WERI-Rb-1 (cell line): Measurements from ENCODE around the gene SGK2.

Experiments used
- DNase-seq: peaks from one replicate; pipeline ENCODE4 v3.0.0-alpha.2; 2020
- H3K27ac ChIP-seq: fragments of 250-450 bp; sonication (Bioruptor Pico); 2 replicates; pipeline ENCODE4 v1.5.1; 2020; ENCODE audit warnings: mild to moderate bottlenecking, moderate library complexity
- H3K27me3 ChIP-seq: fragments of 250-450 bp; sonication (Bioruptor Pico); 2 replicates; pipeline ENCODE4 v1.5.1; 2021; ENCODE audit warnings: mild to moderate bottlenecking, low read depth, moderate library complexity; ENCODE audit not compliant: insufficient read depth, severe bottlenecking
- H3K36me3 ChIP-seq: fragments of 250-450 bp; sonication (Bioruptor Pico); 2 replicates; pipeline ENCODE4 v1.5.1; 2020; ENCODE audit warnings: mild to moderate bottlenecking, moderate library complexity
- H3K4me3 ChIP-seq: 2 replicates; pipeline ENCODE4 v1.5.1; 2011; ENCODE audit warnings: low read depth, mild to moderate bottlenecking, control low read depth, low read length
- H3K9me3 ChIP-seq: fragments of 250-450 bp; sonication (Bioruptor Pico); 2 replicates; pipeline ENCODE4 v1.5.1; 2021; ENCODE audit warnings: mild to moderate bottlenecking, moderate library complexity; ENCODE audit not compliant: severe bottlenecking
- CTCF ChIP-seq: IDR thresholded peaks from 2 replicates; pipeline ENCODE4 v1.5.1; 2011; ENCODE audit warnings: low read depth, mild to moderate bottlenecking, control low read depth, inconsistent platforms, low read length

SGK2 gene

GRCh38 chr20:43567477-43567876 is 8.7 kb downstream of the SGK2 start:
- no peak for TF ChIP-seq CTCF
- H3K4me3 ChIP-seq: no peak overlapping the region
- H3K27ac ChIP-seq: no peak overlapping the region
- no peaks in the 10 kb centered on the region for H3K27me3 ChIP-seq
- no peaks in the 10 kb centered on the region for H3K9me3 ChIP-seq
- H3K36me3 ChIP-seq: no peaks in the 10 kb centered on the region
- no peak for DNase-seq

- no peaks in the 10 kb centered on the region for H3K27me3 ChIP-seq
- TF ChIP-seq CTCF: no peak
- H3K36me3 ChIP-seq: no peaks in the 10 kb centered on the region
- H3K27ac ChIP-seq: no peak overlapping the region
- H3K4me3 ChIP-seq: no peak overlapping the region
- no peaks in the 10 kb centered on the region for H3K9me3 ChIP-seq
- DNase-seq: no peak
These were observed 9.9 kb downstream of the SGK2 start for GRCh38 chr20:43568706-43569105.

GRCh38 chr20:43569282-43569681 is 10.5 kb downstream of the SGK2 start:
- no peak for DNase-seq
- no peak overlapping the region for H3K27ac ChIP-seq

GRCh38 chr20:43570496-43570895 is 11.7 kb downstream of the SGK2 start:
- H3K36me3 ChIP-seq: no peaks in the 10 kb centered on the region
- DNase-seq: no peak

More at GRCh38 chr20:43569282-43569681, 10.5 kb downstream of the SGK2 start:
- Histone ChIP-seq H3K36me3 (no peaks in the 10 kb centered on the region), H3K9me3 (no peaks in the 10 kb centered on the region), H3K4me3 (no peak overlapping the region), H3K27me3 (no peaks in the 10 kb centered on the region)
- TF ChIP-seq CTCF: no peak

GRCh38 chr20:43571310-43571709 is 12.5 kb downstream of the SGK2 start:
- no peak for DNase-seq
- H3K4me3 ChIP-seq: no peak overlapping the region
- no peaks in the 10 kb centered on the region for H3K9me3 ChIP-seq
- H3K27ac ChIP-seq: no peak overlapping the region
- no peaks in the 10 kb centered on the region for H3K36me3 ChIP-seq
- H3K27me3 ChIP-seq: no peaks in the 10 kb centered on the region
- no peak for TF ChIP-seq CTCF

More at GRCh38 chr20:43570496-43570895, 11.7 kb downstream of the SGK2 start:
- no peak overlapping the region for H3K27ac ChIP-seq
- TF ChIP-seq CTCF: no peak
- H3K4me3 ChIP-seq: no peak overlapping the region
- no peaks in the 10 kb centered on the region for H3K9me3 ChIP-seq
- H3K27me3 ChIP-seq: no peaks in the 10 kb centered on the region

GRCh38 chr20:43571771-43572170 is 12.9 kb downstream of the SGK2 start:
- Histone ChIP-seq H3K9me3 (no peaks in the 10 kb centered on the region), H3K36me3 (no peaks in the 10 kb centered on the region), H3K27me3 (no peaks in the 10 kb centered on the region), H3K27ac (no peak overlapping the region), H3K4me3 (no peak overlapping the region)
- no peak for TF ChIP-seq CTCF
- DNase-seq: no peak
